ENCODE data around the gene MAPK9.

- TF ChIP-seq EZH2phosphoT487 (IDR thresholded peaks at IDR 0.05; ENCODE audit: insufficient read depth, low read depth) (no peak), EZH2 (IDR thresholded peaks at IDR 0.05; ENCODE audit: insufficient read depth, poor library complexity, severe bottlenecking) (no peak)
Measured at GRCh38 chr5:180303226-180304015, 11.5 kb upstream of the MAPK9 start.
